Activated effector memory CD4-positive, alpha-beta T cell treated with Interleukin-2 at 50 U/mL for 16 hours (primary cell): Measurements from ENCODE around the gene RBM19.

Experiments used
- DNase-seq: peaks from one replicate; pipeline ENCODE4 v3.0.0-alpha.2; 2020

Gene RBM19

DNA sequence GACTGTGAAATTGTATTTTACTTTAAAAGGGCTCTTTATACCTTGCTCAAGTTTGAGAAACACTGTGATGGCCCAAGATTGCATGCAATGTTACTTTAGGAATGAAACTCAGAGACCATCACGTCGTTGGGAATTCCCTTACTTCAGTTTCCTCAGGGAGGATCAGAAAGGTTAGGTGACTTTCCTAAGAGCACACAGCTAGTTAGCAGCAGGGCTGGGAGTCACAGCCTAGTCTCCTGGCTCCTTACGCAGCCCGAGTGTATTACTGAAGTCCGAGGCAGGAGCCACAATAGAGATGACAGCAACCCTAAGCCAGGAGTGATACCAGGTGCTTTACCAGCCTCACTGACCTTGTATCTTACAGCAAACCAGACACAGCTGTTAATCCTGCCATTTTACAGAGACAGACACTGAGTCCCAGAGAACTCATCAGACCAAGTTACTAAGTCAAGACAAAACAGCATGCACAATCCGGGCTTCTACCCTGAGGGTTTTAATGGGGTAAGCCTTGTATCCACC is 67.0 kb downstream of the RBM19 start:
- DNase-seq: no peak

DNA sequence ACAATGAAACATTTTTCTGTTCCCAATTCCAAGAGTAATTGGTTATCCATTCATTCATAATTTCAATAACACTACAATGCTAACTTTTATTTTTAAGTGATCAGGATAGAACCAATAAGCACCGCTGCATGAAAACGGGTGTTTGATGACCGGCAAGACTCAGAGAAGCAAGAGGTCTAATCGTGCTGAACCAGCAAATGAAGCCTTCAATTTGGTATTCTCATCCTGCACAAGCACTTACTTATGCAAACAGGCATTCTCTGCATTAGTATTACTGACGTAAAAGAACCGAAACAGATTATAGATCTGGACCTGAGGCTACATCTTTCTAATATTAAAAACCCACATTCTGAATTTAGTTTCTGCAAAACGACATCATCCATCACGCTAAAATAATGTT is 67.7 kb downstream of the RBM19 start:
- no peak for DNase-seq

DNA sequence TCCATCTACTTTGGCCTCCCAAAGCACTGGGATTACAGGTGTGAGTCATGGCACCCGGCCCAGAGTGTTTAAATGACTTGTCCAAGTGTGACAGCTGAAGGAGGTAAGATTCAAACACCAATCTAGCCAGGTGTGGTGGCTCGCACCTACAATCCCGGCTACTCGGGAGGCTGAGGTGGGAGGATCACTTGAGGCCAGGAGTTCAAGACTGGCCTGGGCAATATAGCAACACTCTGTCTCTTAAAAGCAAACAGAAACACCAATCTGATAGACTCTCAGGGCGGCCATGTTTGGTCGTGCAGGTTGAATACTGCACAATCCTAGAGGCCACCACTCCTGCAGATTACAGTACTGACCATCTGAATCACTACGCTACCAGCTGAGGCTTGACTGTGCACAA is 68.7 kb downstream of the RBM19 start:
- DNase-seq: no peak

DNA sequence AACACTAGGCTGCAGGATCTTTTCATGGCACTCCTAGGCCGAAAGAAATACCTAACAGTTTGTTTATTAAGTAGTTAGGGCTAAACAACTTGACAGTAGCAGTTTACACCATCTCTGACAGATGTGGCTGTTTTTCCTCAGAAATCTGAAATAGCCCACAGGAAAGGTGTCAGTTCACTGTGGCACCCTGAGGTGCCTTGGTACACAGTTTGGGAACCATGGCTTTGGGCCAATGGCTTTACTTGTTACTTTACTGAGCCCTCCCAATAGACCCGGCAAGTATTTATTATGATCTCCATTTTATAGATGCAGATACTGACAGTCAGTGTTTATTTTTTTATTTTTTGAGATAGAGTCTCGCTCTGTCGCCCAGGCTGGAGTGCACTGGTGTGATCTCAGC is 69.3 kb downstream of the RBM19 start:
- DNase-seq: no peak

DNA sequence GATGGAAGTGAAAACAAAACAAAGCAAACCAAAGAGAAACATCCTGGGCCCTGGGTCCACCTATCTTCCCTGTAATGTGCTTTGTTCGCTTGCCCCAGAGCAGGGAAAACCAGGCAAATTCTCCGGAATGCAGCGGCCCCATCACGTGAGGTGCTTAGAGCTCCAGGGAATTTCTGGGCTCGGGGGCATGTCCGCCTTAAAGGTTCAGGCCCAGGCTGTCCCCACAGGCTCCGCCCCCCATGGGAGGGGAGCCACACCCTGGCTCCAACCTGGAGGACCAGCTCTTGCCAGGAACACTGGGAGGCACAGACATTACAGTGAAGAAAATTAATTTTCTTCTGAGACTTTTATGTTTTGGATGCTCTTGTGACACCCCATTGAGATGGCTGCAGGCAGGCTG is 69.9 kb downstream of the RBM19 start:
- DNase-seq: no peak

DNA sequence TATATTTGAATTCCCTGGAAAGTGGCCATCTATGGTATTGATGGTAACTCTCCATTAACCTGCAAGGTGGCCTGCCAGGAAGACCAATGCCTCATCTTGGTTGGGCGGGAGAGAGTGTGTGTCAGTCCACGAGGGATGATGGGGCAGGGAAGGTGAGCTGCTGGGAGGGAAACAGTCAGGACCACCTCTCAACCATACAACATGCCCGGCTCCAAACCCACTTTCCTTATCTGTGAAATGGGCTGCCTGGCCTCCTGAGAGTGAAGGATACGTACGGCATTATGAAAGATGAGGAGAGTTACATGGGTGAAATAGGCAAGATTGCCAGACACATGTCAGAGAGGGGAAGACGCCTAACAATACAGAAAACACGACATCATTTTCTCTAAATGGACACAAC is 70.9 kb downstream of the RBM19 start:
- DNase-seq: no peak

DNA sequence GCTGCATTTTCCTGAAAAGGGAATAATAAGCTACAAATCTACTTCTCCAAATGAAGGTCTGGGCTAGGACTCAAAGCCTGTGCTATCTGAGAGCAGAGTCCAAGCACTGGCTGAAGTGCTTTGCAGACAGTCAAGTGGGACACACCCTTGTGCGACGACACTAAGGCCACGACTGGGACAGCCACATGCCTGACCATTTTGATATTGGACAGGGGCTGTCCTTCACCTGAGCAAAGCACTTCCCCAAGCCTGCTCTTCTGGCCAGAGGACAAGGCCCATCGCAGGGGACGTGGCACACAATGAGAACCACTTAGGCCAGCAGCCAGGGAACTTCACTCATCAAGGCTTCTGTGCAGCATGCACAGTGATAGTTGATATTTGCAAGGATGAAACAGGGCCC is 71.4 kb downstream of the RBM19 start:
- DNase-seq: no peak

DNA sequence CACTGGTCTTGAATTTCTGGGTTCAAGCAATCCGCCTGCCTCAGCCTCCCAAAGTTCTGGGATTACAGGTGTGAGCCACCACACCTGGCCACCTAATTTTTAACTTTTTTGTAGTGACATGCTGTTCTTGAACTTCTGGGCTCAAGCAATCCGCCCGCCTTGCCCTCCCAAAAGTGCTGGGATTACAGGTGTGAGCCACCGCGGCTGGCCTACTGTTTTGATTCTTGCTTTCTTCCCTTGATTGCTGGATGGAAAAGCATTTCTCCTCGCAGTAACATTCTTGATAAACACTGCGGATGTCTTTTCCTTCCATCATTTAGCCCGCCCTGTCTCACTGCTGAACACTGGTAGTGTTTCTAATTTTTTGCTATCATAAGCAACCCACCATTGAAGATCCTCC is 72.9 kb downstream of the RBM19 start:
- DNase-seq: no peak

DNA sequence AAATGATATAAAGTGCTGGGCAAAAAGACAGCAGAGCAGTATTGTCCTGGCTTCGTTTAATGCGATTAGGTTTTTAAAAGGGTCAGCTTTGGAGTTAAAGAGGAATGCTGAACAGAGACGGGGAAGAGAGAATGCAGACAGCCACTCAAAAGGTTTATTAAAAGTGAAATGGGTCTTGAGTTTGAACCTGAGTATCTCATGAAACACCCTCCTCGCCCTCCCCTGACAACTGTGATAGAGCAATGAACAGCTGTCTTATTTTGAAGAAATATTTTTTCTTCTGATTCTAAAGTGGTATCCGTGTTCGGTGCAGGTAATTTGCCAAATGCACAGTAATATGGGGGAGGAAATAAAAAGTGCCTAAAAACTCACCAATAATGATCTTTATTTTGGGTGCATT is 73.6 kb downstream of the RBM19 start:
- DNase-seq: no peak

DNA sequence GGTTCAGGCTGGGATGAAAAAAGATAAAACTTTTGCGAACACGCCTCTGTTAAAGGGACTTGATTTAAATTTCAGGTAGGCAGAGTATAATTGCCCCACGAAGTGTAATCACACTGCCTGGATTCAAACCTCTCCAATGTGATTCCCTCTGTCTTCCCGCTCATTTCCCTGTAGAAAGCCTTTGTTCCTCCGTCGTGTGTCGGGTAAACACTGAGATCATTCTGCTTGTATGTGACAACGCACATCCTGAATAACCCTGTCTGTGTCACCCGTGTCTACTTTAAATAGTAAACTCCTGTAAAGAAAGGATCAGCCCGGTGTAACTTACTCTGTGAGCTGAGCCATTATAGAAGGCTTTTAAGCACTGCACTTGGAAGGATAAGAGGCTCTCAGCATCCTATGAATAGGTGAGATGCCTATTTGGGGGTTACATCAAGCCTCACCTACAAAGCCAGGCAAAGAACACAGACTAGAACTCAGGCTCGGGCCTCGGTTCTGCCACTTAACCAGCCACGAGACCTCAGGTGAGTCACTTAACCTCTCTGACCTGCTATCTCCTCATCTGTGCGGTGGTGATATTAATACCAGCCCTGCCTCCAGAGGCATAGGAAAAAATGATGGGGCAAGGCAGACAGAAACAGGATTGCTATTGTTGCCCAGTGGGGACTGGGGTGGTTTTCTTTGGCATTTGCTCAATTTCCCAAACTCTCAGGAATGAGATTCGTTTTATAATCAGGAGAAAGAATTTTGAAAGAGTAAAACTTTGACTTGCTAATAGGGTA is 74.2 kb downstream of the RBM19 start:
- DNase-seq: no peak

DNA sequence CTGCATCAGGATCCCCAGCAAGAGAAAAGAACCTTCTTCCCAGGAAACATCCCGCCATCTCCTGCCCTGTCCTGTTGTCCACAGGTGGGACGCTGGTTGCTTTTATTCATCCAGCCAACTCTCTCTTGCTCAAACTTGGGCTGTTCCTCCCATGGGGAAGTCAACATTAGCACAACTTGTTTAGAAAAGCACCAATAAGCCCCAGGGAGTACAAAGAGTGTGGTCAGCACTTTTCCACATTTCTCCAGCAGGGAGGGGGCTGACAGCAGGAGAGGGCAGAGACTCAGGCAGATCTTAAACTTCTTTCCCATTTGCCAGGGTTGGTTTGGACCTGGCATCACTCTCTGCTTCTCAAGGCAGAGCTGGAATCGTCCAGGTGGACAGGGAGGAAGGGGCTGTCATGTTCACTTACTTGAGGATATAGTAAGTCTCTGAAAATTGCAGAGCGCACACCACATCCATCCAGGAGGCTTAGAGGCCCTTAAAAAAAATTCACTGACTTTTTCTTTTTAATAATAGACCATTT is 74.9 kb downstream of the RBM19 start:
- no peak for DNase-seq

DNA sequence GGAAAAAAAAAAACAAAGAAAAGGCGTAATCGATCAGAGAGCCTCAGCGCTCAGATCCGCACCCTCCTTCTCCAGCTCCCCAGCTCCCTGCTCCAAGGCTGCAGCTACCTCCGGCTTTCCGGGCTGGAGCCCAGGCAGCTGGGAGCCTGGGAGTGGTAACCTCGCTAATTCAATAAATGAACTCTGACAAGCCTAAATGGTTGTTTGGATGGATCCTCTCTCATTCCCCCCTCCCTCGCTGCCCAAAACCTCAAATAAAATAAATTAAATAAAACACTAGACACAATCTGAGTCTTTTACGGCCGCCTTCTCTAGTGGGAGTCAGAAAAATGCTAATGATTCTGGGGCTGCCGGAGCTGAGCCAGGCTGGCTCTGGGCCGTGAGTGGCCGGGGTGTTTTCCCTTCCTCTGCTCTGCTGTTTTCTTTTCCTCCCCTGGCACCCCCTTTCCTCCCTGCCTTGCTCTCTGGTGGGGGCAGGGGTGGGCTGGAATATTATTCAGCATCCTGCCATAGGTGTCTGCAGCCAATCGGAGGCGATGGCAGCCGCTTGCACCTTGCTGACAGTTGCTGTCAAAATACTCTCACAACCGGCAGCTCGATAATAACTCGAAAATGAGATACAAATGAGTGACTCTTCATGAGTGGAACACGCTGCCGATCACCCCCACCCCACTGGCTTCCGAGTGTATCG is 76.1 kb downstream of the RBM19 start:
- DNase-seq: no peak

DNA sequence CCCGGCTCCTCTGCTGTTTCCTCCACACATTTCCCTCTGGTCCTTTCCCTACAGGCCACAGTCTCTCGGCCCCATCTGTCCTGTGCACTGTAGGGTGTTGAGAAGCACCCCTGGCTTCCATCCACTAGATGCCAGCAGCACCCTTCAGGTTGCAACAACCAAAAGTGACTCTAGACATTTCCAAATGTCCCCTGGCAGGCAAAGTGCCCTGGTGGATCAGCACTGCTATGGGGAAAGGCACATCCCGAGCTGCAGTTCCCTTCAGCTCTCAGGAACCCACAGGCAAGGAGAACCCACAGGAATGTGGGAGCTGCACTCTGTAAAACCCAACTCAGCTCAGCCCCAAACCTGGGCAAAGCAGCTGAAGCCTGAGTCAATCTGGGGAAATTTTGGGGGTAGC is 77.0 kb downstream of the RBM19 start:
- no peak for DNase-seq

DNA sequence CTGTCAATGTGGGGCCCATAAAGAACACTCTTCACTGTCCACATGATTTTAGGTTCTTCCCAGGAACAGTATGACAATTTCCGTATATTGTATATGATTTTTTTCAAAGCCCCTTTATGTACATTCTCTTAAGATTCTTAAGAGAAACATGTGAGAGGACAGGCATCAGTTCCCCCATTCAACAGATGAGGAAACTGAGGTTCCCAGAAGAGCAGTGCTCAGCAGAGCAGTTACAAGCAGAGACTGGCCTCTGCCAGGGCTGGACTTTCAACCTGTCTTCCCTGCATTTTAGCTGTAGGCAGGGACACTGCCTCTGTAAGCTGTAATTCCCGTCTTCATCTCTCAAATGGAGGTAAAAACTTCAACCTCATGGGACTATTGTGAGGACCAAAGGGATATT is 77.7 kb downstream of the RBM19 start:
- DNase-seq: no peak

DNA sequence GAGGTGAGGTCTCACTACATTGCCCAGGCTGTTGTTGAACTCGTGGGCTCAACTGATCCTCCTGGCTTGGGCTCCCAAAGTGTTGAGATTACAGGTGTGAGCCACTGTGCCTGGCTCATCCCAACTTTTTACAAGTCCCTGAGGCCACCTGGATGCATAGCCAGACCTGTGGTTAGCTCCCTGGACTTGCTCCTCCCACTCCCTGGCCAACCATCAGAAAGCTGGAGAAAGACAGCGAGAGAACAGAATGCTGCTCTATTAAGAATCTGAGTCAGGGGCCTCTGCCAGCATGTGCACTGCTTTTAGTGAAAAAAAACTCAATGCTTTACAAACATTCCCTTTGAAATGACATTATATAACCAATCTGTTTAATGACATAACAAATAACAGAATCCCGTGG is 78.2 kb downstream of the RBM19 start:
- no peak for DNase-seq

DNA sequence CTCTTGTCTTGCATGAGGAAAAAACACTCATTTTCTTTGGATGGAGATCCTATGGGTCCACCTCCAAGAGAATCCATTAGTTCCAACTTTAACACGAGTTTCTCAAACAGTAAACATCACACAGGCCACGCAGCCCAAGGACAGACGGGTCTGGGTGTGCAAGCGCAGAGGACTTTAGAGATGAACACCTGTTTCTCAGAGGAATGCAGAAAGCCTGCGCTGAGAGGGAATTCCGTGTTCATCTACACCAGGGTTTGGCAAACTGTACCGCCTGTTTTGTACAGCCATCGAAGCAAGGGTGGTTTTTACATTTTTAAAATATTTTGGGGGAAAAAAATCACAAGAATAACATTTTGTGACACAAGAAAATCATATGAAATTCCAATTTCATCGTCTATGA is 79.4 kb downstream of the RBM19 start:
- no peak for DNase-seq

DNA sequence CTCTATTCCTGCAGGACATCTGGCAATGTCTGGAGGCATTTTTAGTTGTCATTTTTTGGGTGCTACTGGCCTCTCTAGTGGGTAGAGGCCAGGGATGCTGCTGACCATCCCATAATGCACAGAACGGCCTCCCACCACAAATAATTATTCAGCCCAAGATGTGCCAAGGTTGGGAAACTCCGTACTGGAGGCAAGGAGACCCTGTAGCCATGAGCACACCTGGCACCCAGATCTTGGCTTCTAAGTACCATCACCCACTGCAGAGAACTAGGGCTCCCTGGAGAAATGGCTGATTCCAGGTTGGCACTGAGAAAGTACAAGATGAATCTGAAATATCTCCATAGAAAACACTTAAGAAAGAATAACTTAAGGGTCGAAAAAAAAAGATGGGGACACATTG is 81.7 kb downstream of the RBM19 start:
- no peak for DNase-seq

DNA sequence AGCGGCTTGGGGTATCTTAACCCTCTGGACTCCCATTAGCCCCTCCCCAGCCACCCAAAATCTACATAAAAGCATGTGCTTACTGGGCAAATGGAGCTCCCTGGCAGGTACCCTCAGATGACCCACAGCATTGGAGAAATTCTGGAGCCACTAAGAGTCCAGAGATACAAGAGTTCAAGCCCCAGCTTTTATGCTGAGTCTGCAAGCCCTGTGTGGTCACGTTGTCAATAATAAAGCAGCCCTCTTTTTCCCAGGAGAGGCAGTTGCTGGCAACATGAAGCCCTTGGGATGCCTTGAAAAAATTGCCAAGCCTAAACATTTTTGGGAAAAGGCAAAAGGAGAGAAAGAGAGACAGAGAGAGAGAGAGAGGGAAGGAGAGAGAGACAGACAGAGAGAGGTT is 83.4 kb downstream of the RBM19 start:
- no peak for DNase-seq

DNA sequence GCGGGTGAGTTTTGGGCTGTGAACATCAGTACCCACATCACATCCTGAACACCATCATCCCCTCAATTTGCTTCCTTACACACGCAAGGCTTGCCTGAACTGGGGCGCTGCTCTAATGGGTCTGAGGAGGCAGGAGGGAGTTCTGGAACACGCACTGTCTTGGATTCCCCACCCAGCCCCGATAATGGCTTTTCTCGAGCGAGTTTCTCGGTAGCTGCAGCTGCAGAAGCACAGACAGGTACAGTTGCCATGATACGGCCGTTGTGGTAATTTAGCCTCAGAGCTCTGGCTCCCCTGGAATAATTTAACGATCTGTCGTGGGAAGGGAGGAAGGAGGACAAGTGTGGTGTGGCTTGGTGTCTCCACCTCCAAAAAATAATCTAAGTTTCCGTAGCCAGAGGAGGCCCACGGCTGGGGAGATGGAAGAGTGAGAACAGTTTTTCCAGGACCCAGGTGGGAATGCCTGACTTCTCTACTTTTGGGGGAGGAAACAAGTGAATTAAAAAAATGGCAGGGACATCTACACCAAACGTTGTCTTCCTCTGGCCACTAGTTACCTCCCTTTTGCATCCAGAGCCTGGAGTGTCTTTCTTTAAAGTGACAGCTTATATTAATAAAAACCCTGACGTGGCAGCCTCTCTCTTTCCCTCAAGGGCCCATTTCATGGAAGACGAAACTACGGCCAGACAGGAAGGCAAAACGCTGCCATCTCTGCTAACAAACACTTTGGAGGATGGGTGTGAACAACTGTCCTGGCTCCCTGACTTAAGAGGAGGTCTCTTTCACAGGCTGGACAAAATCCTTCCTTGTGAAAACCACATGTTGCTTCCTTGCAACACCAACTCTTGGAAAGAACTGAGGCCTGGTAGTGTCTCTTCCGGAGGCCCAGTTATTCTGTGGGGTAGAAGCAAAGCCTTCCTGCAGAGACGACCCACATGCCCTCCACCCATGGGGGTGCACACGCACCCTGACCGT is 84.8 kb downstream of the RBM19 start:
- DNase-seq: no peak

DNA sequence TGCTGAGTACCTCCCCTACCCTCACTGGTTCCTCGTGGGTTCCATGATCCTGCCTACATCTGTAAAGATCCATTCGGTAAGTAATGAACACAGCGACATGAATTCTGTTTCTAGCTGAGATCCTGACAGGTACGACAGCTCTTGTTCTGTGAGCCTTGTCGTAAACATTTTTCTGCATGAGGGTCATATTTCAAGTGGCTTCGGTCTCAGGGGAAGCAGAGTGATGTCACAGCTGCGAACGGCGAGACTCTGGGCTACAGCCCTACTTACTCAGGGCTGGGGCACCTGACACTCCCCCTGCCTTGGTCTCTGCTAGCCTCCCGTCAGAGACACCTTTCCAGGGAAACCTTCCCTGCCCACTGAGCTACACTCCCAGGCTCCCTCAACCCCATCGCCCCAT is 85.8 kb downstream of the RBM19 start:
- no peak for DNase-seq

DNA sequence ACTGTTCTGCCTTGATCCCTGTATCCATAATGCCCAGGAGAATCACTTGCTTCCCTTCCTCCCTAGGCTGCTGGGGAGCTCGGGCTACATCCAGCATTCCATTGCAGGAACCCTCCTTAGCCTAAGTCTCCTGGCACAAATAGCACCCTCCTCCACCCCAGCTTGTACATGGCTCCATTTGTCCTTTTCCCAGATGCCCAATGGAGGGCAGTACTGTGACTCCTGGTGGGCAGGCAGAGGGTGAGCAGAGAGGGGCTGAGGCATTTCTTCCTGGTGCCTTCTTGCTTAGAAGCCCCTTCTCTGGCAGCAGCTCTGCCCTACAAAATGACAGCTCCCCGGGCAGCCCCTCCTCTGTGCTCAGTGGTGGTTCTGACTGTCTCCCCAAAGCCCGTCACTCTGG is 86.5 kb downstream of the RBM19 start:
- no peak for DNase-seq

DNA sequence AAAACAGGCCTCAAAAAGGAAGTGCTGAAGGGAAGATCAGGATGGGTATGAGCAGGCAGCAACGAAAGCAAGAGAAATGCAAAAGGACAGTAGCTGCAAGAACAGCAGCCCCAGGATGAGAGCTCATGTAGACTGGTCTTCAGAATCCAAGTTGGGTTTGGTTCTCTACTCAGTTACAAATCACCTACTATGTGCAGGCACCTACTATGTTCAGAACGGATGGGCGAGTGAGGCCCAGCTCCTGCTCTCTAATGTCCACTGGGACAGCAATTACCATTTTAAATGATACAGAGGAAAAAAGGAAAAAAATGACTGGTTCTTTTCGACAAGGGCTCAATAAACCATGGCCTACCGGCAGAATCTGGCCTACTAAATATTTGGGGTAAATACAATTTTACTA is 88.5 kb downstream of the RBM19 start:
- DNase-seq: no peak

DNA sequence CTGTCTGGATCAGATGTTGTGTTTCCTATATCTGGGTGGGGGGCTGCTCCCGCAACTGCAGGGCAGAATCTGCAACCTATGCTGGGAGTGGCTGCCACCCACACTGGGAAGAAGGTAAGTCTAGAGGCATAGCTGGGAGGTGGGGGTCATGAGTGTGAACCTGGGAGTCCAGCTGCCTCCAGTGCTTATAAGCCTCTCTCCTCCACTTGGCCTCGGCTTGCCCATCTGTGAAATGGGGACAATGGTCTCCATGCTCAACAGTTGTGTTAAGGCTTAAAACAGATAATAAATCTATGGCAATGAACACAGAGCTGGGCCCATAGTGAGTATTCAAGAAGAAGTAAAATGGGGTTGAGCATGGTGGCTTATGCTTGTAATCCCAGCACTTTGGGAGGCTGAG is 90.0 kb downstream of the RBM19 start:
- no peak for DNase-seq
